Thoracic aorta (tissue), 2 donors: ENCODE results near the gene FTO. TPM values are rescaled to one million over a fixed set of nuclear protein-coding genes. Genes with fewer than 3 reads are reported as not detected.

ENCODE experiments used
- ATAC-seq: fragments of 150-250 bp; one replicate; pipeline ENCODE4 v1.8.0; 2017; ENCODE audit warnings: low read depth; ENCODE audit not compliant: insufficient number of reproducible peaks, low FRiP score
- DNase-seq: peaks from one replicate; pipeline ENCODE4 v3.0.0-alpha.2; 2020; ENCODE audit warnings: low spot score
- H3K27ac ChIP-seq, 2 donors: fragments of 200-600 bp; sonication (generic); 1 replicate in 1 of 2; 2 replicates in 1 of 2; pipeline ENCODE4 v1.5.1; 2016; ENCODE audit warnings: mild to moderate bottlenecking in 2 of 2, moderate library complexity in 2 of 2
- H3K27me3 ChIP-seq: fragments of 200-600 bp; sonication (generic); replicated peaks from 2 replicates; pipeline ENCODE4 v1.6.0; 2016; ENCODE audit warnings: mild to moderate bottlenecking; ENCODE audit not compliant: insufficient read depth
- H3K36me3 ChIP-seq: fragments of 200-600 bp; sonication (generic); one replicate; pipeline ENCODE4 v1.5.1; 2016
- H3K4me1 ChIP-seq, 2 donors: fragments of 200-600 bp; sonication (generic); 1 replicate in 1 of 2; 2 replicates in 1 of 2; pipeline versions ENCODE4 v1.5.1 to v1.6.0; 2016; ENCODE audit warnings: low read depth in 2 of 2, mild to moderate bottlenecking in 1 of 2; ENCODE audit not compliant: control insufficient read depth in 1 of 2
- H3K4me3 ChIP-seq: fragments of 200-600 bp; sonication (generic); 2 replicates; pipeline ENCODE4 v1.5.1; 2016; ENCODE audit warnings: mild to moderate bottlenecking
- H3K9me3 ChIP-seq: fragments of 200-600 bp; sonication (generic); 2 replicates; pipeline ENCODE4 v1.5.1; 2016
- CTCF ChIP-seq: fragments of 200-600 bp; sonication (generic); IDR thresholded peaks from one replicate; pipeline ENCODE4 v1.5.1; 2019; ENCODE audit warnings: antibody characterized with exemption
- total RNA-seq, 2 donors: library from RNA; depleted of rRNA; stranded (reverse); fragments of >200 nt; gene quantifications; one replicate each; pipeline versions ENCODE4 v1.1.0 to v1.2.3, GENCODE V29; 2016

FTO gene
- total RNA-seq, 2 donors from 2014 or later: 99.6 to 103 TPM

- no peaks in the 10 kb centered on the region for H3K9me3 ChIP-seq
- ATAC-seq (no peak), DNase-seq (no peak)
- H3K27ac ChIP-seq: no peak overlapping the region
- TF ChIP-seq CTCF: no peak
- no peaks in the 10 kb centered on the region for H3K36me3 ChIP-seq
- H3K4me3 ChIP-seq: no peak overlapping the region
- H3K27me3 ChIP-seq: no peaks in the 10 kb centered on the region
- H3K4me1 ChIP-seq: no peaks in the 10 kb centered on the region
Measured at GRCh38 chr16:54022362-54022761, 318.4 kb downstream of the FTO start.

DNA sequence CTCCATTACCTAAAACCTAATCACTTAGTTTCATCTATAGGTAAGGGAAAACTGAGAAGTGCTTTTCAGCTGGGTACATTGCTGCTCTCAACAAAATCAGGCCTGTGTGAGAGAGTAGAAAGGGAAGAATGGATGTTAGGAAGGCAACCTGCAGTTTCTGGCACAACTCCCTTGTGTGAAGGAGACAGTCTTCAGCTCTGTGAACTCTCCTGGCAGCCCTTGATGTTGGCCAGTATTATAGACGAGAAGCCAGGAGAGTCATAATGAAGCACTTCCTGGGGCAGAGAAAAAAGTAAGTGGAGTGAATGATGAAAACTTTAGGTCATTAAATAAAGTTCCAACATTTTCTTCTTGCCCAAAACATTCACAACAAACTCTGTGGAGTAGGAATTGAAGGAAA, 322.5 kb downstream of the FTO start:
- H3K4me3 ChIP-seq: no peak overlapping the region
- H3K27ac ChIP-seq: no peak overlapping the region
- no peak for ATAC-seq

GRCh38 chr16:54027062-54027461, 323.1 kb downstream of the FTO start:
- Histone ChIP-seq H3K9me3 (peaks cover 14% of the 10 kb centered on the region), H3K36me3 (no peaks in the 10 kb centered on the region), H3K4me3 (no peak overlapping the region), H3K27ac (no peak overlapping the region), H3K27me3 (no peaks in the 10 kb centered on the region), H3K4me1 (no peaks in the 10 kb centered on the region)
- DNase-seq: no peak
- ATAC-seq: no peak
- TF ChIP-seq CTCF: no peak

More for the DNA sequence above, 322.5 kb downstream of the FTO start:
- Histone ChIP-seq H3K4me1 (no peaks in the 10 kb centered on the region), H3K9me3 (peaks cover 14% of the 10 kb centered on the region), H3K36me3 (no peaks in the 10 kb centered on the region), H3K27me3 (no peaks in the 10 kb centered on the region)
- no peak for DNase-seq
- TF ChIP-seq CTCF: no peak

- no peaks in the 10 kb centered on the region for H3K27me3 ChIP-seq
- DNase-seq (no peak), ATAC-seq (no peak)
- no peak overlapping the region for H3K27ac ChIP-seq
- no peak for TF ChIP-seq CTCF
- no peaks in the 10 kb centered on the region for H3K36me3 ChIP-seq
- H3K4me1 ChIP-seq: no peaks in the 10 kb centered on the region
- H3K4me3 ChIP-seq: no peak overlapping the region
- peaks cover 14% of the 10 kb centered on the region for H3K9me3 ChIP-seq
Measured at GRCh38 chr16:54027558-54027957, 323.6 kb downstream of the FTO start.

DNA sequence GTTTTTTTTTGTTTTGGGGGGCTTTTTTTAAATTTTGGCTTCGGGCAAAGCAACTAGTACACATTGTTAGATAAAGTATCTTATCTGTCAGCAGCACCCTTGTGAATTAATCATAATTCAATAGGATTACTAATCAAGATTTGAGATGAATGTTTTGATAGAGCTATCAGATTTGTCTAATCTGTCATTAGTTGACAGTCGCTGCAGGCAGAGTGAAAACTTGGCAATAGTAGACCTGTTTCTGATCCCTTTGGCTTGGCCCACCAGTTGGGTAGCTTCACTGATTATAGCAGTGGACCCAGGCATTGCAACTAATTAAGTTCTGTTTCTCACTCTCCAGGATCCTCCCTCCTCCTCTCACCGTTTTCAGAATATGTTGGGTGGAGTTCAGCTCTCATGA, 324.0 kb downstream of the FTO start:
- TF ChIP-seq CTCF: no peak
- no peaks in the 10 kb centered on the region for H3K27me3 ChIP-seq
- H3K36me3 ChIP-seq: no peaks in the 10 kb centered on the region
- peaks cover 14% of the 10 kb centered on the region for H3K9me3 ChIP-seq
- no peak overlapping the region for H3K27ac ChIP-seq
- no peak overlapping the region for H3K4me3 ChIP-seq
- ATAC-seq: no peak
- H3K4me1 ChIP-seq: no peaks in the 10 kb centered on the region
- no peak for DNase-seq
